ENCODE measurements around the gene ARMH4. TPM values are rescaled to one million over a fixed set of nuclear protein-coding genes. Genes with fewer than 3 reads are reported as not detected.

ARMH4 gene
- total RNA-seq, 2 experiments from 2014 or later, result 0.43 TPM; not detected in 1

GRCh38 chr14:58167891-58168290 is 15.9 kb upstream of the ARMH4 start:
- Mint-ChIP-seq H3K27me3 (ENCODE audit: low read depth) (no peaks in the 10 kb centered on the region), H3K27ac (no peak overlapping the region), H3K9me3 (no peaks in the 10 kb centered on the region), H3K4me1 (ENCODE audit: low read depth) (peaks cover 6% of the 10 kb centered on the region), H3K4me3 (no peak overlapping the region), H3K36me3 (ENCODE audit: low read depth) (no peaks in the 10 kb centered on the region)
- intact Hi-C loops (cut with micrococcal nuclease), result loop anchor here (10.0 kb wide), 1 partner anchor 633 kb away; no protein-coding TSS in a partner anchor
- CTCF ChIA-PET, result interaction anchor here (0.7 to 6.8 kb wide), 4 partner anchors 19 to 288 kb away, joined by 3 to 47 read pairs (median 4); no protein-coding TSS in a partner anchor
- DNase-seq, result no peak

DNA sequence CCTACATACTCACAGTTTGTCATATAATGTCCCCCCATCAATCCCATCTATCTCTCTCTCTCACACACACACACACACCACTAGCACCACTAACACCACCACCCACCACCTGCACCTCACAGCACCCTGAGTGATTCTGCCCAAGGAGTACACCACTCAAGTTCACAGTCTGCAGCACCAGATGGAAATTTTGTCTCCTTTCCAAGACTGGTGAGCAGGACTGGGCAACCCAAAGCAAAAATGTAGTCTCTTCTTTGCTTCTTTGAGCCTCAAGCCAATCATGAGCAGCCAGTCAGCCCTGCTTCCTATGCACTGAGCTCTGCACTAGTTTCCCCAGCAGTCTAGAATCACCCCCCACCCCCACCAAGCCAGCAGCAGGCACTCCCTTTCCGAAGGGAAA is 15.0 kb upstream of the ARMH4 start:
- CTCF ChIA-PET, result interaction anchor here (1.0 to 6.8 kb wide), 4 partner anchors 15 to 79 kb away, joined by 3 to 47 read pairs (median 5); partner anchors contain the start of gene ARMH4
- H3K4me1 Mint-ChIP-seq (ENCODE audit: low read depth), result peaks cover 6% of the 10 kb centered on the region
- H3K4me3 Mint-ChIP-seq, result no peak overlapping the region
- intact Hi-C loops (cut with micrococcal nuclease), result loop anchor here (10.0 kb wide), 1 partner anchor 632 kb away; no protein-coding TSS in a partner anchor
- no peaks in the 10 kb centered on the region for H3K27me3 Mint-ChIP-seq (ENCODE audit: low read depth)
- H3K9me3 Mint-ChIP-seq, result no peaks in the 10 kb centered on the region
- H3K36me3 Mint-ChIP-seq (ENCODE audit: low read depth), result no peaks in the 10 kb centered on the region
- H3K27ac Mint-ChIP-seq, result no peak overlapping the region
- DNase-seq, result no peak

DNA sequence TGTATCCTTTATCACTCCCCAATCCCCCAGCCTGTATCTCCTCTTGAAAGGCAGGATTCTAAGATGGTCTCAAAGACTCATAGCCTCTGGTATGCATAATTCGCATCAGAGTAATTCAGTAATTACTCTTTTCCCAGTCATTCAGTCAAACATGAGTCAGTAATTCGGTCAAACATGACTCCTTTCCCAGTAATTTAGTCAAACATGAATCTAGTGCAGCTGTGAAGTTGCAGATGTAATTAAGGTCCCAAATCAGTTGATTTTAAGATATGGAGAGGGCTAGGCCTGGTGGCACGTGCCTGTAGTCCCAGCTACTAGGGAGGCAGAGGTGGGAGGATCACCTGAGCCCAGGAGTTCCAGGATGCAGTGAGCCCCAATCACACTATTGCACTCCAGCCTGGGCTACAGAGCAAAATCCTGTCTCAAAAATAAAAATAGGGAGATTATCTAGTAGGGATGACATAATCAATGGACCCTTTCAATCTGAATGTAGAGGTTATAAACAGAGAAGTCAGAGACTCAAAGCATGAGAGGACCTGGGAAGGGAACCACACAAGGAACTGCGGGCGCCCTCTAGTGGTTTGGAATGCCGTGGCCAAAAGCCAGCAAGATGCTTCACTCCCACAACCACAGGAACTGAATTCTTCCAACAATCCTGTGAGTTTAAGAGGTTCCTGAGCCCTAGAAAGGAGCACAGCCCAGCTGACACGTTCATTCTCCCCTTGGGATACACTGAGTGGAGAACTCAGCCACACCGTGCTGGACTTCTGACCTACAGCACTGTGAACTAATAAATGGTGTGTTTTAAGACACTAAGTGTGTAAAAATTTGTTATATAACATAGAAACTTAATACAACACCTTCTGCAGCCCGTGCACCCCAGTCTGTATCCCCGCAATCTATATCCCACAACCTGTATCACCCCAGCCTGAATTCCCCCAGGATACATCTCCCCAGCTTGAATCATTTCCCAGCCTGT is 14.3 kb upstream of the ARMH4 start:
- peak overlapping the region; percentile 4 for H3K27ac Mint-ChIP-seq
- CTCF ChIA-PET, result interaction anchor here (1.0 to 6.8 kb wide), 3 partner anchors 14 to 78 kb away, joined by 4 to 47 read pairs (median 6); partner anchors contain the start of gene ARMH4
- intact Hi-C loops (cut with micrococcal nuclease), result loop anchor here (1.0 to 10.0 kb wide), 3 partner anchors 14 to 631 kb away; partner anchors contain the start of gene ARMH4

GRCh38 chr14:58160561-58160960 is 8.5 kb upstream of the ARMH4 start:
- no peak overlapping the region for H3K4me3 Mint-ChIP-seq
- H3K27me3 Mint-ChIP-seq (ENCODE audit: low read depth), result peaks cover 9% of the 10 kb centered on the region
- CTCF ChIA-PET, result no interaction called here
- intact Hi-C loops (cut with micrococcal nuclease), result loop anchor here (10.0 kb wide), 1 partner anchor 626 kb away; no protein-coding TSS in a partner anchor
- H3K4me1 Mint-ChIP-seq (ENCODE audit: low read depth), result no peaks in the 10 kb centered on the region
- no peak for DNase-seq
- no peaks in the 10 kb centered on the region for H3K36me3 Mint-ChIP-seq (ENCODE audit: low read depth)
- no peaks in the 10 kb centered on the region for H3K9me3 Mint-ChIP-seq
- H3K27ac Mint-ChIP-seq, result no peak overlapping the region

More for the DNA sequence above, 14.3 kb upstream of the ARMH4 start:
- Mint-ChIP-seq H3K36me3 (ENCODE audit: low read depth) (no peaks in the 10 kb centered on the region), H3K27me3 (ENCODE audit: low read depth) (peaks cover under 1% of the 10 kb centered on the region), H3K4me3 (no peak overlapping the region), H3K4me1 (ENCODE audit: low read depth) (peaks cover 4% of the 10 kb centered on the region), H3K9me3 (no peaks in the 10 kb centered on the region)
- peak; percentile 88 for DNase-seq

DNA sequence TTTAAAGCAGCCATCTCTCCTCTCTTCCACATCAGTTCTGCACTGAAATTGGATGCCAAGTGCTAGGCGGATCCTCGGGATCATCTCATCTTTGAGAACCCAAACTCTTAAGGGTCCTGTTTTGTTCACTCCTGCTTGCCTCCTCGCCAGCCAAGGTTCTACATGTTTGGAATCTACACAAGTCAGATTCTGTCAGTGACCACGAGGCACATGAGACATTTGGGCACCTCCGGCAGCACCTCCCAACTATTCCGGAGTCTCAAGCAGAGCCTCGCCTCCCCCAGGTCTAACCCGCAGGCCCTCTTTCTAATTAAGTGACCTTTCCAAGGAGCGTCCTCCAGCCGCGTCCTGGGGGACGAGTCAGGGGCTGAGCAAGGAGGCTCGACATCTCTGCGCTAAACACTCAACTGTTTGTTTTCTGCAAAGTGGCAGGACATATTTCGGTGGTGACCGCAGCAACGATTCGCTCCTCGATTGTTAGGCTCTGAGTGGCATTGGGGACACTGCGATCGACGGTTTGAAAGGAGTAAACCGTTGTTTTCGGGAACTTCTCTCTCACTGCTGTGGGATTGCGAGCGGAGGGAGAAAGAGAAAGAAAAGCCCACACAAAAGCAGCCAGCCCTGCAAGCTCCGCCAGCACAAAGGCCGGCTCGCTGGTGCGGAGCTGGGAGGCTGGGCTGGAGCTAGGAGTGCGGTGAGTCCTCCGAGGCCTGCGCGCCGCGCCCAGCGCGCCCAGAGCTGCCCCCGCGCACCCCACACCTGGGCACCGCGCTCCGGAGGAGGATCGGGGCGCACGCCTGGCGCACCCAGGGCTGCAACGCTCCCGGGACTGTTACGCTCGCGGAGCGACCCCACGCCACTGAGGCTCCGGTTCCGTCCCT is 640 bp downstream of the ARMH4 start:
- no peak overlapping the region for H3K27ac Mint-ChIP-seq
- intact Hi-C loops (cut with micrococcal nuclease), result loop anchor here (1.0 to 2.0 kb wide), 2 partner anchors 15 to 49 kb away; partner anchors contain the start of gene ACTR10
- no peak for DNase-seq
- H3K4me1 Mint-ChIP-seq (ENCODE audit: low read depth), result peaks cover 11% of the 10 kb centered on the region
- no peaks in the 10 kb centered on the region for H3K36me3 Mint-ChIP-seq (ENCODE audit: low read depth)
- no peaks in the 10 kb centered on the region for H3K9me3 Mint-ChIP-seq
- CTCF ChIA-PET, result interaction anchor here (0.8 to 1.6 kb wide), 2 partner anchors 15 to 41 kb away, joined by 3 to 4 read pairs; no protein-coding TSS in a partner anchor
- peak overlapping the region; percentile 70 for H3K4me3 Mint-ChIP-seq
- peaks cover 51% of the 10 kb centered on the region for H3K27me3 Mint-ChIP-seq (ENCODE audit: low read depth)

GRCh38 chr14:58150243-58150805 is 1.7 kb downstream of the ARMH4 start:
- Mint-ChIP-seq H3K4me1 (ENCODE audit: low read depth) (peaks cover 11% of the 10 kb centered on the region), H3K27me3 (ENCODE audit: low read depth) (peaks cover 49% of the 10 kb centered on the region), H3K4me3 (no peak overlapping the region), H3K27ac (no peak overlapping the region), H3K36me3 (ENCODE audit: low read depth) (no peaks in the 10 kb centered on the region), H3K9me3 (no peaks in the 10 kb centered on the region)
- no peak for DNase-seq
- intact Hi-C loops (cut with micrococcal nuclease), result no loop called here
- CTCF ChIA-PET, result interaction anchor here (1.0 kb wide), 1 partner anchor 41 kb away, joined by 5 read pairs; no protein-coding TSS in a partner anchor

GRCh38 chr14:58149196-58149595 is 2.8 kb downstream of the ARMH4 start:
- DNase-seq, result no peak
- no peak overlapping the region for H3K4me3 Mint-ChIP-seq
- CTCF ChIA-PET, result interaction anchor here (0.9 kb wide), 1 partner anchor 24 kb away, joined by 3 read pairs; no protein-coding TSS in a partner anchor
- no peaks in the 10 kb centered on the region for H3K36me3 Mint-ChIP-seq (ENCODE audit: low read depth)
- intact Hi-C loops (cut with micrococcal nuclease), result no loop called here
- no peak overlapping the region for H3K27ac Mint-ChIP-seq
- H3K4me1 Mint-ChIP-seq (ENCODE audit: low read depth), result peaks cover 11% of the 10 kb centered on the region
- H3K27me3 Mint-ChIP-seq (ENCODE audit: low read depth), result peaks cover 49% of the 10 kb centered on the region
- H3K9me3 Mint-ChIP-seq, result no peaks in the 10 kb centered on the region

- H3K4me1 Mint-ChIP-seq (ENCODE audit: low read depth), result peaks cover 3% of the 10 kb centered on the region
- H3K27ac Mint-ChIP-seq, result no peak overlapping the region
- H3K4me3 Mint-ChIP-seq, result no peak overlapping the region
- intact Hi-C loops (cut with micrococcal nuclease), result no loop called here
- no peaks in the 10 kb centered on the region for H3K9me3 Mint-ChIP-seq
- peaks cover 37% of the 10 kb centered on the region for H3K27me3 Mint-ChIP-seq (ENCODE audit: low read depth)
- H3K36me3 Mint-ChIP-seq (ENCODE audit: low read depth), result no peaks in the 10 kb centered on the region
- no peak for DNase-seq
- CTCF ChIA-PET, result interaction anchor here (0.9 kb wide), 1 partner anchor 23 kb away, joined by 3 read pairs; no protein-coding TSS in a partner anchor
These were observed 5.6 kb downstream of the ARMH4 start for GRCh38 chr14:58146399-58146798.

GRCh38 chr14:58145936-58146335 is 6.1 kb downstream of the ARMH4 start:
- intact Hi-C loops (cut with micrococcal nuclease), result no loop called here
- CTCF ChIA-PET, result interaction anchor here (0.9 kb wide), 1 partner anchor 23 kb away, joined by 3 read pairs; no protein-coding TSS in a partner anchor
- Mint-ChIP-seq H3K27me3 (ENCODE audit: low read depth) (peaks cover 33% of the 10 kb centered on the region), H3K36me3 (ENCODE audit: low read depth) (no peaks in the 10 kb centered on the region), H3K4me1 (ENCODE audit: low read depth) (no peaks in the 10 kb centered on the region), H3K9me3 (no peaks in the 10 kb centered on the region), H3K4me3 (no peak overlapping the region), H3K27ac (no peak overlapping the region)
- no peak for DNase-seq

GRCh38 chr14:58143106-58143505 is 8.9 kb downstream of the ARMH4 start:
- Mint-ChIP-seq H3K36me3 (ENCODE audit: low read depth) (no peaks in the 10 kb centered on the region), H3K9me3 (no peaks in the 10 kb centered on the region), H3K4me1 (ENCODE audit: low read depth) (peaks cover 2% of the 10 kb centered on the region), H3K27ac (no peak overlapping the region), H3K27me3 (ENCODE audit: low read depth) (peaks cover 9% of the 10 kb centered on the region), H3K4me3 (no peak overlapping the region)
- DNase-seq, result no peak
- intact Hi-C loops (cut with micrococcal nuclease), result no loop called here
- CTCF ChIA-PET, result interaction anchor here (0.6 kb wide), 1 partner anchor 36 kb away, joined by 4 read pairs; no protein-coding TSS in a partner anchor

- Mint-ChIP-seq H3K4me1 (ENCODE audit: low read depth) (peaks cover 2% of the 10 kb centered on the region), H3K27me3 (ENCODE audit: low read depth) (peaks cover 7% of the 10 kb centered on the region), H3K27ac (no peak overlapping the region), H3K36me3 (ENCODE audit: low read depth) (no peaks in the 10 kb centered on the region), H3K4me3 (no peak overlapping the region), H3K9me3 (no peaks in the 10 kb centered on the region)
- no peak for DNase-seq
- intact Hi-C loops (cut with micrococcal nuclease), result no loop called here
- CTCF ChIA-PET, result no interaction called here
These were observed 10.1 kb downstream of the ARMH4 start for GRCh38 chr14:58141893-58142292.
